Posterior vena cava (tissue), 2 donors: ENCODE results near the gene BRF1. TPM values are rescaled to one million over a fixed set of nuclear protein-coding genes. Genes with fewer than 3 reads are reported as not detected.

ENCODE experiments used
- DNase-seq: peaks from one replicate; pipeline ENCODE4 v3.0.0-alpha.2; 2020; ENCODE audit warnings: low spot score
- intact Hi-C, 2 donors: fragments of 100-400 bp; cut with DNase I; formaldehyde crosslinking; loops; one replicate each; pipeline versions ENCODE4 v1.14.1 to v1.14.2; 2022 to 2023
- total RNA-seq, 2 donors: library from RNA; stranded (reverse); fragmentation: NEBNext Ultra II Directional; extraction: Animal tissue kit (Norgen Biotek cat#: 25700); gene quantifications; one replicate each; pipeline ENCODE4 v1.2.1, GENCODE V29; 2021
- donor health status: DM: yes; HTN: yes; CAD: no.
- donor health status: DM: yes; HTN: yes; CAD: no.

The BRF1 gene
- total RNA-seq, 2 donors from 2014 or later, result 18.8 to 19.4 TPM

DNA sequence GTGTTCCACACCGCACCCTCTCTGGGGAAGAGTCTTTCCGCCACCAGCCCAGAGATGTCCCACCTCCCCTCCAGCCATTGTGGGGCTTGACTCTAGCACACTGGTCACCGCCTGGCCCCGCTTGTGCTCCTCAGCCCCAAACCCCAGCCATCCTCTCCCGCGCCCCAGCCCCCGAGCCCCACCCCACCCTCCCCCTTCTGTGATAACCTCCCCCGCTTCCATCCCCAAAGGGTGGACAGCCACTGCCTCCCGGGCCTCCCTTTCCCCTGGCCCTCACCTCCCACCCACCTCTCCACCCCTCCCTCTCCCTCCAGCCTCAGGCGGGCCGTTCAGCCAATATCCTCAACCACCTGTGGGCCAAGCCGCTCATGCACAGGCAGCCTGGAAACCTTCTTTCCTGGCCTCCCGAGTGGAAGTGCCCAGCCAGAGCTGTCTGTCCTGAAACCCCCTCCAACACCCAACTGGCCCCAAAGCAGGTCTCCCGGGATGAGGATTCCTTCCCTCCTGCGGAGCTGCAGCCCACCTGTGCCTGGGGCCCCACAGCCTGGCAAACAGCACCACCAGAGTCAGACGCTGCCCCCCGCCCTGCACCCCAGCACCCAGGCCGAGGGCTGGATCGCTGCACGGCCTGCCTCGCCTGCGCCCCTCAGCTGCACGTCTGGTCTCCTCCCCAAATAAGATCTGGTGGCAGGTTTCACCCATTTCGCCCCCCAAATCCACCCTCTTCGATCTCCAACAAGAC is 92.6 kb downstream of the BRF1 start:
- intact Hi-C loops, result loop anchor here in 1 of 2 donors (5.0 kb wide), 1 partner anchor 144 kb away; no protein-coding TSS in a partner anchor
- no peak for DNase-seq

DNA sequence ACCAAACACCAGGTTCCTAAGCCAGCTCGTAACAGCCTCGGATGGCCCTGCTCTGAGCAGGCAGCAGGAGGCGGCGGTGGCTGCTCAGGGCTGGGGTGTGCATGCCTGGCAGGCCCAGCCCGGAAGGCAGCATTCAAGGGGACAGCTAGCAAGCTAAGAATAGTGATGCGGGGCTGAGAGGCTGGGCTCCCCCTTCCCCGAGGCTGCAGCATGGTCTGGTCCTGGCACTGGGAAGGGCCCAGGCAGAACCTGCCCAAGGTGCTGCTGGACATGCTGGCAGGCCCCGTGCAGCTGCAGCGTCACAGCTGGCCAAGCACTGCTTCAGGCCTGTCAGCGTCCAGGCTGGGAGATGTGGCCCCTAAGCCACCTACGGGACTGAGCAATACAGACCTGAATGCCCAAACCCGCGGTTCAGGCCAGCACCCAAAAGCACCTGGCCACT is 93.3 kb downstream of the BRF1 start:
- no peak for DNase-seq
- intact Hi-C loops, result loop anchor here in 1 of 2 donors (5.0 kb wide), 1 partner anchor 145 kb away; no protein-coding TSS in a partner anchor

DNA sequence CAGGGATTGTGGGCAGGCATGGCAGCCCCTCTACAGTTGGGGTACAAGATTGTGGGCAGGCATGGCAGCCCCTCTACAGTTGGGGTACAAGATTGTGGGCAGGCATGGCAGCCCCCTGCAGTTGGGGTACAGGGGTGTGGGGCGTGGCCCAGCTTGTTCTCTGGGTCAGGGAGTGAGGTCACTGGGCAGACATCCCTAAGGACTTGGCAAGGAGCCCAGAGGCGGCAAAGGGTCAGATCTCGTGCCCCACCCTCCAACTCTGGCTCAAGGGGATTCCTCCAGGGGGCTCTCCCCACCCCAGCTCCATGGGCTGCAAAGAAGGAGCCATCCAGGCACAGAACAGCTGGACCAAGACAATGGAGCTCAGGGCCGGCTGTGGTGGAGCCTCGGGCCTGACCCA is 93.9 kb downstream of the BRF1 start:
- intact Hi-C loops, result loop anchor here in 1 of 2 donors (5.0 kb wide), 1 partner anchor 145 kb away; no protein-coding TSS in a partner anchor
- DNase-seq, result no peak

DNA sequence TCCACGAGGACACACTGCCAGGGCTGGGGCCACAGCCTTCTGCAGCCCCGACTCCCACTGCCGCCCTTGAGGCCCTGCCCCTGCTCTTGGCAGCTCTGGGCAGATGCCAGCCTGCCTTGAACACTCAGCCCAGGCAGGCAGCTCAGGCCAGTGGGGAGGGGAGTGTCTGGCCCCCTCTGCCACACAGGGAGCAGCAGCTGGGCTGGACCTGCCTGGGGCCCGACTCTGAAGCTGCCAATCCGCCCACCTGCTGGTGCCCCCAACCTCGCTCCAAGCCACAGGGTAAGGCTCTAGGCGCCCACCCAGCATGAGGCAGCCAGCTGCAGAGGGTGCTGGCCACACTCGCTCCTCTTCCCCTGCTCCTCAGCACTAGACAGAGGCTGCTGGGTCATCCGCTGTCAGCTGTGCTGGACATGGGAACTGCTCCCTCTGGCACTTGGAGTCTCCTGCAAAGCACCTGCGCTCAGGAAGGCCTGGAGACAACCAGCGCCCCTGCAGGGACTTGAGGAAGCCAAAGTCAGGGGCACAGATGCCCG is 95.1 kb downstream of the BRF1 start:
- no peak for DNase-seq
- intact Hi-C loops, result loop anchor here in 1 of 2 donors (5.0 kb wide), 1 partner anchor 147 kb away; no protein-coding TSS in a partner anchor

DNA sequence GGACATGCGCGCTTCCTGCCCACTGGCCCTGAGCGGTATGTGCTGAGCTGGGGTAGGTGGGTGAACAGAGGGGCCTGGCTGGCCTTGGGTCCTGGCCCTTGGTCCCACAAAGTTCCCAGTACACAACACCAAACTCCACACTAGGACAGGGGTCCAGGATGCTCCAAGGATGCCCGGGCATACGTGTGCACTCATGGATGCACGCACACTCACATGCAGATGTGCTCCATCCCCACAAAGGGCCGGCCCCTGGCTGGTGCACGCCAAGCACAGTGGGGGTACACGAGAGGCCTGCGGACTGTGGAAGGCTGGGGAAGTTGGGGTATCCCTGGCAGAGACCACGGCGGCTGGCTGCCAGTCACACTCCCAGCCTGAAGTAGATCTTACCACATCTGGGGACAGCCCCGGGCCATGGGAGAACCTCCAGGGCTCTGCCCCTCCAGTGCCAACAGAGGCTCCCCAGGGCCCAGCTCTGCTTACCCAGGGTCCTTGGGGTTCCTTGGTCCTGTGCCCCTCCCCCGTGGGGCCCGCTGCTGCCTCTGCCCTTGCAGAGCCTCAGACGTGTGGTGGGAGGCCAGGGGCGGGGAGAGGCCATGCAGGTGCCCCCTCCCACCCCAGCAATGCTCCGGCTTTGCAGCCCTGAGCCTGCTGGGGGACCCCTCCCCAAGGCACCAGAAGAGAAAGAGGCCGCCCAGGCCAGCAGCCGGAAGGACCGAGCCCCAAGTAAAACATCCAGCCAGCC is 95.7 kb downstream of the BRF1 start:
- intact Hi-C loops, result loop anchor here (5.0 kb wide), 2 partner anchors 42 to 147 kb away; partner anchors contain the start of gene BTBD6 (in 1 of the 2)
- DNase-seq, result no peak

DNA sequence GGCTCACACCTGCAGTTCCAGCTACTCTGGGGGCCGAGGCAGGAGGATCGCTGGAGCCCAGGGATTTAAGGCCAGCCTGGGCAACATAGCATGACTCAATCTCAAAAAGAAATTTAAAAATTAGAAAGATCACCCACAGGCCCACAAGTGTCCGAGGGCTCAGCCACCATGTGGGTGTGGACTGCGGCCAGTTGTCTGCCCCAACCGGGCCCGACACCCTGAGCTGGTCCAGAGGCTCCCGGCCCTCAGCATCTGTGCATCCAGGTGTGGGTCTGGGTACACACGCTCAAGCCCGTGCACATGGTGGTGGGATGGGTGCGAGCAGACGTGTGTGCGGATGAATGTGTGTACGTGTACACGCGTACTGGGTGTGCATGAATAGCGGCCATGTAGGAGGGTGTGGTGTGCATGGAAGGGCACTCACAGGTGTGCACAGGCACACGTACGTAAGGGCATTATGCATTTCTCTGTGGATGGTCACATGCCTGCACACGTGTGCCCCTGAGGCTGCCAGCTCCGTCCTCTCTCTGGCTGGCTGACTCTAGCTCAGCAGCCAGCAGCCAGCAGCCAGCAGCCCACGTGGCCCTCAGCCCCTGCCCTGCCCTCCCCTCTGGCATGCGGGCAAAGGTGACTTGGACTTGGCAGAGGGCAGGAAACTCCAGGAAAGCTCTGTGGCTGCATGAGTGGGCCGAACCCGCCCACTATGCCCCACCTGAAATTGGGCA is 96.4 kb downstream of the BRF1 start:
- intact Hi-C loops, result loop anchor here in 1 of 2 donors (5.0 kb wide), 2 partner anchors 43 to 148 kb away; partner anchors contain the start of gene BTBD6
- DNase-seq, result no peak

DNA sequence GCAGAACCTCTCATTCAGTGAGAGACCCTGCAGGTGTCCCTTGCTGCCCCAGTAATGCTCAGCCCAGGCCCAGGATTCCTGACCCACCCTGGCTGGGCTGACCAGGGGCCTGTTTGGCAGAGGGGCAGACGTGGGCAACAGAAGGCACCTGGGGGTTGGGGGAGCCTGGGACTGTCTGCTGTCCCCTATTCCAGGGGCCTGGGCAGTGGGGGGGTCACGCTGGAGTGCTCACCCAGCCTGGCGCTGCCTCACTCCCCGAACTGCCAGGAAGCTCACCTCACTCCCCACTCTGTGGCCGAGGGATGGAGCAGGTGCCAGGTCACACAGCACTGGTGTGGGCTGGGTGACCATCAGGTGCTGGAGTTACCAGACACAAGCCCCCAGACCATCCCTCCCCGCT is 97.1 kb downstream of the BRF1 start:
- intact Hi-C loops, result loop anchor here in 1 of 2 donors (5.0 kb wide), 2 partner anchors 44 to 149 kb away; partner anchors contain the start of gene BTBD6
- DNase-seq, result no peak

DNA sequence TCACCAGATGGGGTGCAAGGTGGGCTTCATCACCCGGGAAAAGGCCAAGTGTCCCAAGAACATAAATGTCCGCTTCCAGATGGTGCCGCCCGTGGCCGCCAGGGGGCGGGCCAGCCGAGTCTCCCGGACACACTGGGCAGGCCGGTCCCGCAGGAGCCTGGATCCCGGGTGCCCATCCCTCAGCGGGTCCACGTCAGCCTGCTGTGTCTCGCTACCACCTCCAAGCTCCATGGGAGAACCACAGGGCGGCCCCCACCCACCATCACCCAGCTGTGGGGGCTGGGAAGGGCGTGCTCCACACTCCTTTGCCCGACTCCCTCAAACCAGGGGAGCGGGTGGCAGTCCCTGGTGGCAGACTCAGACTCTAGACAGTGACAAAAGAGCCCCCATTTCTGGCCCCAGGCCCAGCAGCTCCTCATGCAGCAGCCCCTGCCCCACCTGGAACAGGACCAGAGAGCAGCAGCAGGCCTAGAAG is 97.7 kb downstream of the BRF1 start:
- intact Hi-C loops, result loop anchor here in 1 of 2 donors (5.0 kb wide), 2 partner anchors 44 to 149 kb away; partner anchors contain the start of gene BTBD6
- peak; percentile 93 for DNase-seq

DNA sequence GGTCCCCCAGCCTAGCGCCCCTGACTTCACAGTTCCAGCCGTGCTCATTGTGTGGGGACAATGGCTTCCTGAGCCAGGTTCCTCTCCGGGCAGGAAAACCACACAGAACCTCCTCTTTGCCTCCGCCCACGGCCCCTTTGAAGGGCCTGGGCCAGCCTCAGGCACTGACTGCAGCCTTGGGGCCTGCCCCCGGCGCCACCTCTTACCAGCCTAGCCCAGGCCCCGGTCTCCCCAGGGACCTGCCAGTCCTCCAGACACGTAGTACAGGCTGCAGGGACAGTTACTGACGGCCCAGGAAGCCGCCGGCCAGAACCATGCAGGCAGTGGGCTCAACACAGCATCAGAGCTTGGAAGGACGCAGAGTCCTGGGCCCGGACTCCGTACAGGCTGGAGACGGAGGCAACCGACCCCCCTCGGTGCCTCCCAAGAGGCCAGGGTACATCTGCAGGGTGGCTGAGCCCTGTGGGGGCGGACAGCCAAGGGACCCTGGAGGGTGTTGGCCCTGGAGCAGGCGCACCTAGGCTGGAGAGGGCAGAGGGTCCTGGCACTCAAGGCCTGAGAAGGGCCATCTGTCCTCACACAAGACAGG is 98.8 kb downstream of the BRF1 start:
- DNase-seq, result no peak
- intact Hi-C loops, result loop anchor here in 1 of 2 donors (5.0 kb wide), 2 partner anchors 45 to 150 kb away; partner anchors contain the start of gene BTBD6

DNA sequence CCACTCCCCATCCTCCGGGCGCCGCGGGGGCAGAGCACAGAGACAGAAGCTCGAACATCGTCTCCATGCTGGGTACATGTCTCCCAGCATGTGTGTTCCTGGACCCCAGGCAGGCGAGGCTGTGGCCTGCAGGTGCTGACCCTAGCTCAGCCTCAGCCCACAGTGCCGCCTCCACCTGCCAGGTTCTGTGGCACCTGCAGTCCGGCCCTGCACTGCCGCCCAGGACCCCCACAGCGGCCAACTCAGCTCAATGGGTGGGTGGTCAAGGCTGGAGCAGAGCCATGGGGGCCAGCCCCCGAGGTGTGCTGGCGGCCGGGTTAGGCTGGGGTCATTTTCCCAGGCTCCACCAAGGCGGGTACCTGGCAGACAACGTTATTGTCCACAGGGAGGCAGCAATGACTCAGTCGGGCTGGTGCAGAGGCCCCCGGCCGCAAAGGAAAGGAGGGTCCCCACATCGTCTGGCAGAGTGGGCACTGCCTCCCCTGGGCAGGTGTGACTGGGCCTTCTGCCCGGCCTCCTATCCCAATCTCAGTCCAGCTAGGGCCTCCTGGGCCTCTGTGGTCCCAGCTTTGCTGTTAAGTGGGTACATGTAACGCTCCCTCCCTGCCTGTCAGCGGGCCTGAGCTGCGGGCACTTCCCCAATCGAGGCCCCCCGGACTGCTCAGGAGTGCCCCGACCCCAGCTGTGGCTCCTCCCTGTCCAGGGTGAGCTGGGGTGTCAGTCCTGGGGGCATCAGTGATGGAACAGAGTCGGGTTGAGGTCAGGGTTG is 99.5 kb downstream of the BRF1 start:
- DNase-seq, result no peak
- intact Hi-C loops, result loop anchor here in 1 of 2 donors (5.0 kb wide), 2 partner anchors 46 to 151 kb away; partner anchors contain the start of gene BTBD6

DNA sequence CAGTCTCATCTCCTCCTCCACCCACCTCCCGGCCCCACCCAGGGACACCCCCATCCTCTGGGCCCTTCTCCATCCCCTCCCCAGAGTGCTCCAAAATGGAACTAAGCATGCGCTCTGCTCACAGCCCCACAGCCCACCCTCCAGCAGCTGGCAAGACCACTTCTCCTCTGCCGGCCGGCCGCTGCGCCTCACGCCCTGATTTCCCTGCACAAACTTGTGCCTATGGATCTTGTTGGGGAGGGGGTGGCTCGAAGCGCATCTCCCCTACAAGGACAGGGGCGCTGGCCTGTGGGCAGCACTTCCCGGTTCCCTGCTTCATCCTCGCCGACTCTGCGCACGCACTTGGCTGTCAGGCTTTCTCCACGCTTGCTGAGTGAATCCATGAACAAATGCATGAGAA is 100.2 kb downstream of the BRF1 start:
- DNase-seq, result no peak
- intact Hi-C loops, result loop anchor here in 1 of 2 donors (5.0 kb wide), 2 partner anchors 47 to 152 kb away; partner anchors contain the start of gene BTBD6

DNA sequence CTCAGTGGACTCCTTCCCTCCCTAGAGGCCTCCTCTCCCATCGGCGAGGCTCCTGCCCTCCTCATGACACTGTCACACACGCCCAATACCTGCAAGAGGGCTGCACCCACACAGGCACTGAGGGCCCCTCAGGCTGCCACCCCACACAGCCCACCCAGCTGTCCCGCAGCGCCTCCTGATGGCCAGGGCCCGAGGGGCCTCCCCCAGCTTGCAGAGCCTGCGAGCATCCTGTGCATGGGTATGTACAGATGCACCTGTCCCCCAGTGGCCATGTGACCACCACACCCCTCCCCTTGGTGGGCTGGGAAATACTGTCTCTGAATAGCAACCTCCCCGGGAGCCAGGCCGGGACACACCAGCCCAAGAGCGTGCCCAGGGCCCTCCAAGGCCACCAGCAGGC is 100.7 kb downstream of the BRF1 start:
- intact Hi-C loops, result loop anchor here in 1 of 2 donors (5.0 kb wide), 2 partner anchors 47 to 152 kb away; partner anchors contain the start of gene BTBD6
- DNase-seq, result no peak

DNA sequence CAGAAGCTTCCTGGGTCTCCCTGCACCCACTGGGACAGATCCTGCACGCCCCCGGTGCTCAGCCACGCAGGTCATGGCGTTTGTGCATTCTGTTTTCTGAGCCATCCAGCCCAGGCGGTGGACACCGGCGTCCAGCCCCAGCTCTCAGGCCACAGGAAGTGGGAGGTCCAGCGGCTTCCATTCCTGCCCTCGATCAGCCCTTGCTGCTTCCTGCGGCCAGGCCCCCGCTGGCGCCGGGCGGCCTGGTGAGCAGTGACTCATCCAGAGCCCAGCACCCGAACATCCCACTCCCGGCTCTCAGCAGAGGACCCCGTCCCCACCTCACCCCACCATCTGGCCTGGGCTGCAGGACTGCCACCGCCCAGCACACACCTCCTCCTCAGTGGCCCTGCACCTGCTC is 101.7 kb downstream of the BRF1 start:
- DNase-seq, result no peak
- intact Hi-C loops, result no loop called here

DNA sequence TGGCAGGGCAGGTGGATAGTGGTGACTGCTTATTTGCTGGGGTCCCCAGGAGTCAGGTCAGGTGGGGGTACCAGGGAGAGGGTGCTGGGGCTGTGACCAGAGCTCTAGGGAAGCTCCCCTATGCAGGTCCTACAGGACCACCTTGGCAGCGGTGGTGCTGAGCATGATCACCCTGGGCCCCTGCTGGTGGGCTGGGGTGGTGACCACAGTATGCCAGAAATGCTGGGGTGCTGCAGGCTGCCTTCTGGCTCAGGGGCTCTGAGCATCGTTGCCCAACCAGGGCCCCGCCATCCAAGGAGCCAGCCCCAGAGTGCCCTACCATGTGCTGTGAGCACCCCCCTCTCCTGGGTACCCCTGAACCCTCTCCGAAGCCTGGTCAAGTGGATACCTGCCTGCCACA is 102.2 kb downstream of the BRF1 start:
- intact Hi-C loops, result no loop called here
- no peak for DNase-seq

DNA sequence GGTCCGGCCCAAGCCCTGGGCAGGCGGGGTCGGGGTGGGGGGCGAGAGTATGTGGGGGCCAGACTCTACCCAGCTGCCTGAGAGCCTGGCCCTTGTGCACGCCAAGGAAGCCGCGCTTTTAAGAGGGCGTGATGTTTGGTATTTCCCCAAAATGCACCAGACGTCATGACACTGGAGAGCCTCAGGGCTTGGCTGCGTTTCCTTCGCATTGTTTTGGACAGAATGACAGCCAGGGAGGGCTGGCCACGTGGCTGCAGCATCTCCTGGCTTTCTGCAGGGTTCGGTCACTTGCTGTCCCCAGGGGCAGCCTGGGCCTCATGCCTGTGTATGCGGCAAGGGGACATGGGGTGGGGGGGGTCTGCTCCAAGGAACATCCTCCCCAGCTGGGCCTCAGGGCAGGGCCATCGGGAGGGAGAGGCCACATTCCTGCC is 103.6 kb downstream of the BRF1 start:
- intact Hi-C loops, result no loop called here

DNA sequence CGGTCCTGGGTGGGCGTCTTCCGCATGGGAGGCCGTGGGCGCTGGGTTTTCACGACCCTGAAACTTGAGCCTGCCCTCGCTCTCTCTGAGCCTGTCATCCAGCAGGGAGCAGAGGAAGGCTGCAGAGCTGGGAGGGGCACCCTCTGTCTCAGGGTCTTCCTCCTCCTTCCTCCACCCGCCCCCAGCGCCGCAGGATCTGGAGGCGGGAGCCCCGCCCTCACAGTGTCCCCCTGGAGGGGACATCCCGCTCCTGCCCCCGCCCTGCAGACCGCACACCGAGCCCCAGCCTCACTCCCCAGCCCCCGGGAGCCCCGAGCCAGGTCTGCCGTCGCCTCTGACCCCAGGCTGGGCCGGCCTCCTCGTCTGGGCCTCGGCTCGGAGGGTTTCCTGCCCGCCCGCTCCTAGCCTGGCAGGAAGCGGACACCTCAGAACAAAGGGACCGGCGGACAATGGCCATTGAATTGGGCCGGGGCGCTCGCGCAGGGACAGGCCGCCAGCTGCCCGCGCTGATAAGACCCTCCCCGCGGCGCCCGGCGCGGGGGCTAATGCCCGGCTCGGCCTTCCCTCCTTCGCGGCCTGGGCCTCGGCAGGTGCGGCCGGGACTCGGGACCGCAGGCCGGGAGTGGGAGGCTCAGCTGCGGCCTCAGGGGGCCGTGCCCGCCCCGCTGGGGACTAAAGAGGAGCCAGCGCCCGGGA is 104.4 kb downstream of the BRF1 start:
- intact Hi-C loops, result no loop called here
- no peak for DNase-seq

More for the DNA sequence above, 103.6 kb downstream of the BRF1 start:
- no peak for DNase-seq
